DMS 273 (cell line): ENCODE data around the gene CCNT2.
"Not testable (repeated sequence)": the region's sequence is repeated elsewhere in the genome, so short reads cannot be mapped to it uniquely, and the experiment has no call there.

Experiments
- DNase-seq: peaks from one replicate; lab custom pipeline; 2025; ENCODE audit not compliant: unreplicated experiment; lab: John Stamatoyannopoulos, UW

Gene CCNT2

DNA sequence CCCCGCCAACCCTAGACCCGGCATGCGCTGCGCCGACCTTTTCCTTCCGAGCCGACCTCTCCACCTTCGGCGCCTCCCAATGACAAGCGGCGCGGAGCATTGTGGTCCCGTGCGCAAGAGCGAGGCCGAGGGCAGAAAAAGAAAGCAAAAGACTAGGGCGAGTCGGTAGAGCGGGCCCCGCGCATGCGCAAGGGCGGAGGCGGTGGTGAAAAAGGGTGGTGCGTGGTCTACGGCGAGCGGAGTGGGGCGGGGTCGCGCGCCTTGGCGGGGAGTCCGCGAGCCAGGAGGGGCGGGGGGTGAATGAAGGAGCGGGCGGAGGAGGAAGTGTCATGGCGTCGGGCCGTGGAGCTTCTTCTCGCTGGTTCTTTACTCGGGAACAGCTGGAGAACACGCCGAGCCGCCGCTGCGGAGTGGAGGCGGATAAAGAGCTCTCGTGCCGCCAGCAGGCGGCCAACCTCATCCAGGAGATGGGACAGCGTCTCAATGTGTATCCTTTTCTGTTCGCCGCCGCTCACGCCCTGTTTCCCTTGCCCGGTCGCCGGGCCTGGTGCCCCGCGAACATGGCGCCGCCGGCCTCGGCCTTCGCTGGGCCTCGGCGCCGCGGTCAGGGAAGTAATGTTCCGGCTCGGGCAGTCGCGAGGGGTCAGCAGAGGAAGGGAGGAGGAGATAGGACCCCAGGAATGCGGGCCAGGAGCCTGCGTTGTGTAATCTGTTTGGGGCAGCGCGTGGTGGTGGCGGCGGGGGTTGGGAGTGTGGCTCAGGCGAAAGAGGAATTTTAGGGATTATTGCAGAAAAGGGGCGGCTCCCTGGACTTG lies at the start of gene CCNT2:
TSS of gene CCNT2 (plus strand) at position 297 of the 815 bp plus-strand sequence. CDS start at position 330, 33 bp downstream.
- DNase-seq, result peak; percentile 99

GRCh38 chr2:134869946-134870736 lies 48.5 kb upstream of the CCNT2 start:
- DNase-seq, result no peak

DNA sequence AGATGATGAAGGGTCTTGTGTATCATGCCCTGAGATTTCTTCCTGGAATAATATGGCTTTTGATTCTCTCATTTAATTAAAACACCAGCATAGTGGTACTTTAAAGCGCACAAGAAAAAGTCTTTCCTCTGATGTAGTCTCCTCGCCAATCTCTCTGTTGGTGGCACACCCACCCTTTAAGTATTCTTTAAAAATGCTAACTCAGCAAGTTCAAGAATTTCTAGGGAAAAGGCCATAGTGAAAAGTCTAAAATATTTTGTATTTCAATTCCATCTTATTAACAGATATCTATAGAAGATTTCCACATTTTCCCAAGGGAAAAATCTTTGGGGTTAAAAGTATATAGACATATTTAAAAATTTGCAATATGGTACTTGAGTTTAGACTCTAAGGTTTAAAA lies 45.5 kb upstream of the CCNT2 start:
- no peak for DNase-seq

GRCh38 chr2:134875309-134875708 lies 43.3 kb upstream of the CCNT2 start:
- DNase-seq, result no peak

- DNase-seq, result no peak
Measured at GRCh38 chr2:134882773-134883172, 35.8 kb upstream of the CCNT2 start.

GRCh38 chr2:134883552-134884293 lies 34.9 kb upstream of the CCNT2 start:
- DNase-seq, result no peak

DNA sequence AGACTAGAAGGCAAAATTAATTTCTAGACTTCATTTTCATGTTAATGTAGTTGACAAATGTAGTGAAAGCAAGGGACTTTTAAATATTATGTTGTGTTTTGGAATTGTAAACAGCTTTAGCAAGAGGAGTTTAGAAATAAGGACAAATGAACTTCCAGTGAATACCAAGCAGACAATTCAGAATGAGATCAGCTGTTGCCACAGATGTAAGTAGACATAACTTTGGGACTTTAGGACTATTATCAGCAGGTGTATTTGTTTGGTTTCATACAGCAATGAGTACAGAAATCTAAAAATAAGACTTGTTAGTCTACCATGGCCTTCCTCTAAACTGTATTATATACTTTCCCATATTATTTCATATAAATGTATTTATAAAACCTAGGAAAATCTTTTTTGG lies 34.2 kb upstream of the CCNT2 start:
- no peak for DNase-seq

DNA sequence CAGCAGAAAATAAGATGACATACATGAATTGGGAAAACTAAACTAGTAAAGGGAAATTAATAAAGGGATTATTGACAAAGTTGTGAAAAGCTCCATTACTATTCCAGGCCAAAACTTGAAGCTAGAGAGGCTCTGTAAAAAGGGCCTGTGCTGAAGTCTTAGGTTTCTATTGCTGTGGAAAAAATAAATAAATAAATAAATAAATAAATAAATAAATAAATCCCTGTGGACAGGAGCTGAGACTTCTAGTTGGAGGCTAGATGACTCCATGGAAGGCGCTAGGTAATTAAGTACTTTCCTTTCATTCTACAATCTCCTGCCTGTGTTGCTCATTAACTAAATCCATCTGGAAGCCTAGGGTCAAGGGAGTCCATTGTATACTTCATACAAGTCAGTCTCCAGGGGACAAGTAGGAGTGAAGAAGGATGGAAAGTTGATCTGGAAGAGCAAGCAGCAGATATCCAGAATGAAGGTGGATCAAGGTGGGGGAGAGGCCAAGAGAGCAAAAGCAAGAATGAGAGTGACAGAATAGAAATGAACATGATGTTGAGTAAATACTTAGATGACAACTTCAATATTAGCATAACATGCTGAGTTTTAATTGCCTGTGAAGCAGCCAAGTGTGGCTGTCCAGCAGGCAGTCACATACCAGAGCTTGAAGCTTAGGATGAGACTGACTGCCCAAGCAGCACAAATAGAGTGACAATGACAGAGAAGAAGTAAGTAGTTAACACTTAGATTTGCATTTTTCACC lies 26.2 kb upstream of the CCNT2 start:
- no peak for DNase-seq

- DNase-seq, result peak; percentile 38
Measured at GRCh38 chr2:134897932-134898331, 20.7 kb upstream of the CCNT2 start.

DNA sequence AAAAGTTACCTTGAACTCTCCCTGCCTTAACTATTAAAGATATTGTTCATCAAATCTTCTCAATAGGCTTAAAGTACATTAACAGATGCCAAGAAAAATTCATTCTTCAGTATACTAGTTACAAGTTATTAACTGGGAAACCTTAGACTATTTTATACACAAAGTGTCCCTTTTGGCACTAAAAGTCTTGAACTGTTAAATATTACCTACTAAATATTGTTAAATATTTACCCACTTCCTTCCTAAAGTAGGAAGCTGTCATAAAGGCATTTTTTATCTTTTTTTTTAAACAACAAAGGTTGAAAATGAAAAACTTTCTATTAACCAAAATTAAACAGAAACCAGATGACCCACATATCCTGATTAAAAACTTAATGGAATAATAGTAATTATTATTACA lies 19.4 kb upstream of the CCNT2 start:
- DNase-seq, result no peak

DNA sequence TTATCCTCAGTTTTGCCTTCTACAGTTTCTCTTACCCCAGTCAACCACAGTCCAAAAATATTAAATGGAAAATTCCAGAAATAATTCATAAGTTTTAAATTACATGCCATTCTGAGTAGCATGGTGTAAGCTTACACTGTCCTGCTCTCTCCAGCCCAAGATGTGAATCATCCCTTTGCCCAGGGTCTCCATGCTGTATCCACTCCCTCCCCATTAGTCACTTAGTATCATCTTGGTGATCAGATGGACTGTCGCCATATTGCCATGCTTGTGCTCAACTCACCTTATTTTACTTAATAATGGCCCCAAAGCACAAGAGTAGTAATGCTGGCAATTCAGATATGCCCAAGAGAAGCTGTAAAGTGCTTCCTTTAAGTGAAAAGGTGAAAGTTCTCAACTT lies 18.5 kb upstream of the CCNT2 start:
- DNase-seq, result no peak

DNA sequence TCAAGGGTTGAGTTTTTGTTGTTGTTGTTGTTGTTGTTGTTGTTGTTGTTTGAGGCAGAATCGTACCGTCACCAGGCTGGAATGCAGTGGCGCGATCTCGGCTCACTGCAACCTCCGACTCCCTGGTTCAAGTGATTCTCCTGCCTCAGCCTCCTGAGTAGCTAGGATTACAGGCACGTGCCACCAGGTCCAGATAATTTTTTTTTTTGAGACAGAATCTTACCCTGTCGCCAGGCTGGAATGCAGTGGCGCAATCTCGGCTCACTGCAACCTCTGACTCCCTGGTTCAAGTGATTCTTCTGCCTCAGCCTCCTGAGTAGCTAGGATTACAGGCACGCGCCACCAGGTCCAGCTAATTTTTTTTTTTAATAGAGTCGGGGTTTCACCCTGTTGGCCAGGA lies 14.9 kb upstream of the CCNT2 start:
- DNase-seq, result not testable (repeated sequence)

GRCh38 chr2:134905168-134905567 lies 13.5 kb upstream of the CCNT2 start:
- no peak for DNase-seq

GRCh38 chr2:134906726-134907125 lies 11.9 kb upstream of the CCNT2 start:
- no peak for DNase-seq

GRCh38 chr2:134907441-134908116 lies 11.0 kb upstream of the CCNT2 start:
- DNase-seq, result peak; percentile 9

GRCh38 chr2:134910763-134911399 lies 7.7 kb upstream of the CCNT2 start:
- DNase-seq, result no peak

DNA sequence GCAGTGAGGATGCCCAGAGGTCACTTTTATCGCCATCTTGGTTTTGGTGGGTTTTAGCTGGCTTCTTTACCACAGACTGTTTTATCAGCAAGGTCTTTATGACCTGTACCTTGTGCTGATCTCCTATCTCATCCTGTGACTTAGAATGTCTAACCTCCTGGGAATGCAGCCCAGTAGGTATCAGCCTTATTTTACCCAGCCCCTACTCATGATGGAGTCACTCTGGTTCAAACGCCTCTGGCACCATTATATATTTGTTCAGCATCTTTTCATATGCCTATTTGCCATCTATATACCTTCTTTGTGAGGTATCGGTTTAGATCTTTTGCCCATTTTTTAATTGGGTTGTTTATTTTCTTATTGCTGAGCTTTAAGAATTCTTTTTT lies 7.2 kb upstream of the CCNT2 start:
- no peak for DNase-seq

GRCh38 chr2:134912361-134912760 lies 6.3 kb upstream of the CCNT2 start:
- peak; percentile 41 for DNase-seq

- peak; percentile 57 for DNase-seq
Measured at GRCh38 chr2:134917360-134917865, 1.2 kb upstream of the CCNT2 start.
